HG02943 (cell line): ENCODE measurements around the gene ZFP57.

ENCODE experiments used
- ATAC-seq: cut with Tn5 transposase; IDR thresholded peaks from one replicate; pipeline ENCODE4 v1.9.1; 2021; ENCODE audit warnings: mild to moderate bottlenecking, low read depth, moderate library complexity; ENCODE audit not compliant: unreplicated experiment

The ZFP57 gene

DNA sequence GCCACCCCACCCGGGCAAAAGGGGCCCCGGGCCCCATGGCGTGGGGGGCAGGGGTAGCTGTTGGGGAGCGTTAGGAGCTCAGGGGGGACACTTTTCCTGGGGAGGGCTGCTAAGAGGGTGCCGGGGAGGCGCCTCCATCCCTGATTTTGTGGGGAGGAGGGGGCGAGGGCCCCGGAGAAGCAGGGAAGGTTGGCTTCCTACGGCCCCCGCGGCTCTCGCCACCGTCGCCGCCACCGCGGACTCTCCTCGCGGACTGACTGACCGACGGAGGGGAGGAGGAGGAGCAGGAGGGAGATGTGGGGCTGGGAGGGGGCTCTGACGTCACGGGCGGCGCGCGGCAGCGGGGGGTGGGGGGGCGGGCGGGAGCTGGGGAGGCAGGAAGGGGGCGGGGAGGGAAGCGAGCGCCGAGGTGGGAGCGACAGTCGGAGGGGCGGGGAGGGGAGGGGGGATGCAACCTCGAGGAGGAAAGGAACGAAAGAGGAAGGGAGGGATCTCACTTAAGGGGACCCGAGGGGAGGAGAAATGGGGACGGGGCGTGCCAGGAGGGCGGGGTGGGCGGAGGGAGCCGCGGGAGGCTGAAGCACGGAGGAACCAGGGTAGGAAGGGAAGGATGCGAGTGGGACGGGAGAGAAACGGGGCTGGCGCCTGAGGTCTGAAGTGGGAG is 53.1 kb downstream of the ZFP57 start:
- no peak for ATAC-seq

DNA sequence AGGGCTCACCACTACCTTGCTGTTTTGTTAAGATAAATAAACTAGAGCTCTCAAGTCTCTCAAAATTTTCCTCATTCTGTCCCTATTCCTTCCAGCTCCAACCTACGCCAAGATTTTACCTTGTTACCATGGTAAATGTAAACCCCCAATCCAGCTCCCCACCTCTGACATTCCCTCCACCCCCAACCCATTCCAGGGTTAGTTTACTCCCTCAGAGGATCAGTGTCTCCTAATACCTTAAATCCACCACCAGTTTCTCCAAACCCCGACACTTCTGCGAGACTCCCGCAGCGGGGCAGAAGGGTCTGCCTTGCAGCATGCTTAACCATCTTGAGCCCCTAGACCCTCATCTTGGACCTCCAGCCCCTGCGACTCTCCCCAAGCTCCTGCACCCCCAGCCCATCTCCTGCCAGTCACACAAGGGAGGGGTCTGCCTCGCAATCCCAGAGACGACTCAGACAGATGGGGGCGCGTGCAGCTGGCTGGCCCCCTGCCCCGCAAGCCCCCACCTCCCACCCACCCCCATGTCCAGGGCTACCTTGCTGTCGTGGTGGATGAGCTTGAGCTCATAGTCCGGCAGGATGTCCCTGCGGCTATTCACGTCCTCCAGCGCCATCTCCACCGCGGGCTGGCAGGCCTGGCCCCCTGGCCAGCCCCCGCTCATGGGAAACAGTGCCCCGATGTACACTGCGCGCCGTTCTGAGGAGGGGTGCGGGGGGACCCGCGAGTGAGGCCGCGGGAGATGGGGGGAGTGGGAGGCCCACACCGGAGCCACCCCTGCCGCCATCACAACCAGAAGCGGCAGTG is 53.8 kb downstream of the ZFP57 start:
- no peak for ATAC-seq

DNA sequence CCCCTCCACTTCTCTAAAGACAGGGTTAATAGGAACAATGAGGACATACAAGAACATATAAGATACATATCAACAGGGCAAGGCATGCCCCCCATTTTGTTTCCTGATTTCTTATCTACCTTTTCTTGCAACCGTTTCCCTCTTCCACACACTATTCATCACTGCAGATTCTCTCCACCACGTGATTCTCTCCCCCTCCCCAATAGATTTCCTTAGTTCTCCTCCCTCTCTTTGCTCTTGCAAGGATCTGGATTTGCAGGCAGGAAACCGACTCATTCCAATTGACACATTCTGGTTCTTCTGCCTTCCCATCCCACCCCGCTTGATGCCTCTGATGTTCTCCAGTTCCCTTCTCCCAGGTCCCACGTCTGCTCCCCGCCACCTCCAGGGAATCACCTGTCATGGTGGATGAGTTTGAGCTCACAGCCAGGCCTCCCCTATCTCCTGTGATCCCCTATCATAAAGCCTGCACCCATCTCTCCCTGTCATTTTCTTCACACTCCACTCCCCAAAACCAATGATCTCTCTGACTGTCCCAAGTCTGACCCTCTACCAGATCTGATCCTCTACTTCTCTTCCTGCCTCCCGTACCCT is 55.5 kb downstream of the ZFP57 start:
- no peak for ATAC-seq

DNA sequence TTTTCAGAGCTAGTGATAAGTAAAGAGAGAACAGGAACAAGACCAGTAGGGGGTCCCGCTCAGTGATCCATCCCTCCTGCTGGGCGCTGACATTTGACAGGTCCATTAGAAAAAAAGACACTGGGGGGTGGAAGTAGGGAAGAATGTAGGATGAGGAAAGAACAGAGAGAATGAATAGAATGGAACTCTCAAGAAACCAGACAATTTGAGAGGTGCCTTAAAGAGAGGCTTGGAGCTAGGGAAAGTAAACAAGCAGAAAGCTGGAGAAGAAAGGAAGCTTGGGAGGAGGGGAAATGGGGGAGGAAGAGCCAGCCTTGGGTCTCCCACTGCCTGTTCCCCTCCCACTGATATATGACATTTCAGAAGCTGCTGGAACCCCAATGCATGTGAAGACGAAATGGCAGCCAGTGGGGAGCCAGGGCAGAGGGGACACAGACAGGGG is 56.4 kb downstream of the ZFP57 start:
- ATAC-seq, result no peak
